B cell (primary cell): ENCODE data around the gene RACK1. TPM values are rescaled to one million over a fixed set of nuclear protein-coding genes. Genes with fewer than 3 reads are reported as not detected.

Source experiments
- ATAC-seq: fragments of 200-7000 bp; cut with Tn5 transposase; one replicate; pipeline ENCODE4 v1.10.0; 2021; ENCODE audit warnings: low read depth, mild to moderate bottlenecking, moderate number of reproducible peaks, moderate library complexity
- CTCF ChIA-PET: fragments of 350-600 bp; sonication (Branson Sonifier 250); formaldehyde crosslinking; loops from one replicate; lab custom pipeline; 2021; ENCODE audit warnings: antibody characterized with exemption, inconsistent platforms; lab: Charles Lee
- POLR2A ChIA-PET: fragments of 350-600 bp; sonication (Branson Sonifier 250); formaldehyde crosslinking; loops from one replicate; lab custom pipeline; 2021; ENCODE audit warnings: antibody characterized with exemption; lab: Charles Lee
- DNase-seq: peaks from one replicate; pipeline ENCODE4 v3.0.0; 2013
- H2AFZ ChIP-seq: 2 replicates; pipeline ENCODE4 v1.6.1; 2012; ENCODE audit warnings: mild to moderate bottlenecking, low read depth, low read length; ENCODE audit not compliant: insufficient read depth, poor library complexity, severe bottlenecking
- H3K27ac ChIP-seq, 2 donors: 1 replicate in 1 of 2; 2 replicates in 1 of 2; pipeline ENCODE4 v1.5.1; 2012 to 2013; ENCODE audit warnings: low read length in 2 of 2, mild to moderate bottlenecking in 2 of 2, moderate library complexity in 1 of 2
- H3K27me3 ChIP-seq, 4 experiments: fragments of 200-600 bp in 1 of 4; sonication (generic) in 1 of 4; replicated peaks in 1 of 4; 1 replicate in 2 of 4; 2 replicates in 2 of 4; pipeline versions ENCODE4 v1.6.1 to v1.7.0; 2013 to 2016; ENCODE audit warnings: low read length in 3 of 4, mild to moderate bottlenecking in 2 of 4, mixed read lengths in 1 of 4, moderate library complexity in 1 of 4; ENCODE audit not compliant: insufficient read depth in 4 of 4, control insufficient read depth in 3 of 4; ENCODE audit errors: control extremely low read depth in 1 of 4
- H3K36me3 ChIP-seq, 2 experiments: replicated peaks in 1 of 2; 1 replicate in 1 of 2; 2 replicates in 1 of 2; pipeline versions ENCODE4 v1.6.1 to v1.7.1; 2013; ENCODE audit warnings: low read length in 1 of 2; ENCODE audit not compliant: insufficient read depth in 2 of 2, control insufficient read depth in 1 of 2; ENCODE audit errors: control extremely low read depth in 1 of 2, extremely low read depth in 1 of 2
- H3K4me1 ChIP-seq, 2 donors: fragments of 200-600 bp in 1 of 2; sonication (generic) in 1 of 2; 1 replicate in 1 of 2; 2 replicates in 1 of 2; pipeline versions ENCODE4 v1.5.1 to v1.6.1; 2013 to 2017; ENCODE audit warnings: low read length in 2 of 2; ENCODE audit not compliant: control insufficient read depth in 2 of 2, insufficient read depth in 2 of 2
- H3K4me2 ChIP-seq: replicated peaks from 2 replicates; pipeline ENCODE3; 2012; ENCODE audit warnings: mild to moderate bottlenecking, low read depth, low read length; ENCODE audit not compliant: poor library complexity, severe bottlenecking
- H3K4me3 ChIP-seq, 5 experiments: fragments of 200-600 bp in 1 of 5; sonication (generic) in 1 of 5; 1 replicate in 3 of 5; 2 replicates in 2 of 5; pipeline versions ENCODE4 v1.5.1 to v1.7.0; 2011 to 2016; ENCODE audit warnings: low read length in 4 of 5, mild to moderate bottlenecking in 4 of 5, low read depth in 2 of 5, control low read depth in 1 of 5, moderate library complexity in 1 of 5; ENCODE audit not compliant: insufficient read depth in 1 of 5; ENCODE audit errors: control extremely low read depth in 1 of 5, extremely low read depth in 1 of 5
- H3K79me2 ChIP-seq: fragments of 200-600 bp; sonication (generic); one replicate; pipeline ENCODE4 v1.6.0; 2016; ENCODE audit warnings: low read length; ENCODE audit not compliant: control insufficient read depth, insufficient read depth
- H3K9ac ChIP-seq: fragments of 200-600 bp; sonication (generic); 2 replicates; pipeline ENCODE4 v1.6.1; 2017; ENCODE audit warnings: mild to moderate bottlenecking, low read length, moderate library complexity
- H3K9me3 ChIP-seq, 3 donors: one replicate each; pipeline versions ENCODE4 v1.6.1 to v1.7.1; 2013; ENCODE audit warnings: low read length in 2 of 3; ENCODE audit not compliant: control insufficient read depth in 2 of 3, insufficient read depth in 1 of 3; ENCODE audit errors: control extremely low read depth in 1 of 3
- H4K20me1 ChIP-seq: 2 replicates; pipeline ENCODE4 v1.6.0; 2012; ENCODE audit warnings: mild to moderate bottlenecking, low read length; ENCODE audit not compliant: insufficient read depth, control insufficient read depth, poor library complexity, severe bottlenecking
- H3K27ac Mint-ChIP-seq: one replicate; pipeline ENCODE4 v1.8.0; 2021; ENCODE audit warnings: mixed read lengths
- H3K27me3 Mint-ChIP-seq: one replicate; pipeline ENCODE4 v1.8.0; 2021; ENCODE audit warnings: mixed read lengths
- H3K4me1 Mint-ChIP-seq: one replicate; pipeline ENCODE4 v1.8.0; 2021; ENCODE audit warnings: mixed read lengths
- H3K4me3 Mint-ChIP-seq: one replicate; pipeline ENCODE4 v1.8.0; 2021; ENCODE audit warnings: mixed read lengths
- H3K9me3 Mint-ChIP-seq: one replicate; pipeline ENCODE4 v1.8.0; 2022; ENCODE audit warnings: mixed read lengths; ENCODE audit not compliant: insufficient read depth
- CTCF ChIP-seq: fragments of 200-600 bp; IDR thresholded peaks from one replicate; pipeline ENCODE4 v1.8.0; 2022; ENCODE audit warnings: antibody characterized with exemption, mild to moderate bottlenecking
- EZH2 ChIP-seq: IDR thresholded peaks from 2 replicates; pipeline ENCODE4 v1.6.1; 2012; ENCODE audit warnings: borderline replicate concordance, low read depth, mild to moderate bottlenecking, moderate library complexity, low read length; ENCODE audit not compliant: insufficient read depth, poor library complexity, severe bottlenecking
- WGBS: methylation state at CpG from one replicate; pipeline ENCODE4 v1.1.5; 2013; ENCODE audit warnings: missing lambda C conversion rate; ENCODE audit not compliant: insufficient coverage; 5-methylcytosine and 5-hydroxymethylcytosine counted together
- intact Hi-C: fragments of 100-400 bp; cut with micrococcal nuclease; formaldehyde crosslinking; loops from one replicate; pipeline ENCODE4 v1.10.0; 2022
- polyA plus RNA-seq: library from polyadenylated mRNA; depleted of rRNA; stranded (reverse); fragments of >200 nt; gene quantifications from 2 replicates; pipeline ENCODE4 v1.2.3, GENCODE V29; 2012
- total RNA-seq, 2 donors: library from RNA; stranded (reverse); fragments of 120-200 nt in 1 of 2; gene quantifications; 1 replicate in 1 of 2; 2 replicates in 1 of 2; pipeline versions ENCODE4 v1.2.3 to v1.2.4, GENCODE V29; 2013 to 2022

Gene RACK1
- total and polyA plus RNA-seq, 2 donors (not counting 1 experiment from before 2014, with no cell fraction given): 2,047 to 4,130 TPM

- H3K27ac Mint-ChIP-seq: no peak overlapping the region
- POLR2A ChIA-PET: interaction anchor here (0.6 to 6.9 kb wide), 2 partner anchors 16 to 1544 kb away, joined by 3 to 45 read pairs; partner anchors contain the start of gene TRIM41
- intact Hi-C loops: no loop called here
- no peaks in the 10 kb centered on the region for H3K9me3 Mint-ChIP-seq
- H3K4me3 ChIP-seq: no peak overlapping the region
- no peak overlapping the region for H3K4me2 ChIP-seq
- TF ChIP-seq CTCF: no peak
- TF ChIP-seq EZH2: no peak
- H3K9me3 ChIP-seq: no peaks in the 10 kb centered on the region
- peaks cover 14 to 19% of the 10 kb centered on the region in 2 donors for H3K4me1 ChIP-seq
- no peak overlapping the region for H3K4me3 Mint-ChIP-seq
- H3K27me3 ChIP-seq: no peaks in the 10 kb centered on the region
- CTCF ChIA-PET: interaction anchor here (1.6 kb wide), 1 partner anchor 55 kb away, joined by 3 read pairs; no protein-coding TSS in a partner anchor
- peaks cover 67% of the 10 kb centered on the region for H4K20me1 ChIP-seq
- H3K36me3 ChIP-seq: peaks cover 11 to 81% of the 10 kb centered on the region in 2 experiments
- no peak overlapping the region for H3K9ac ChIP-seq
- DNase-seq (no peak), ATAC-seq (no peak)
- H2AFZ ChIP-seq: no peak overlapping the region
- H3K4me1 Mint-ChIP-seq: peaks cover 38% of the 10 kb centered on the region
- H3K27ac ChIP-seq: no peak overlapping the region
- 93% methylated on average over 5 of the region's 9 CpGs for whole genome bisulfite sequencing
- H3K79me2 ChIP-seq: peaks cover 35% of the 10 kb centered on the region
- H3K27me3 Mint-ChIP-seq: no peaks in the 10 kb centered on the region
These were observed 4.5 kb downstream of the RACK1 start for GRCh38 chr5:181239062-181239663.

DNA sequence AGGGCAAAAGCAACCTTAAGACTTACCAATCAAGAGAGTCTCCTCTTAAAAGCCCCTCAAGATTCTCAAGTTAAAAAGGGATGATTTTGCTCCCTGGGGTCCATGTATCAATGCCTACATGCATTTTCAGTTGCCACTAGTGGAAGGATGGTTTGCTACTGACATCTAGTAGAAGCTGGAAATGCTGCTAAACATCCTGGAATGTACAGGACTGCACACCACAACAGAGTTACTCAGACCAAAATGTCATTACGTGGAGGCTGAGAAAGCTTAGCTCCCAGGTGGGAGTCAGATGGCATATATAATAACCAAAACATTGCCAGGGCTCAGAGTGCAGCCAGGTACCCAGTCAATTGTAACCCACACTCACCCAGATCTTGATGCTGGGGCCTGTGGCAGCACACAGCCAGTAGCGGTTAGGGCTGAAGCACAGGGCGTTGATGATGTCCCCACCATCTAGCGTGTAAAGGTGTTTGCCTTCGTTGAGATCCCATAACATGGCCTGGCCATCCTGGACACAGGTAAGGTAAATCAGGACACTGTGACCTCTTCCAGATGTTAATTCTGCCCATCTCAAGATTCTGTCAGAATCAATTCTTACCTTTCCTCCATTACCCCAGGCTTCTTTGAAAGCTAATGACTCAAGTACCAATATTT, 5.8 kb downstream of the RACK1 start:
- Histone ChIP-seq H4K20me1 (peaks cover 59% of the 10 kb centered on the region), H3K4me1 (peaks cover 14 to 15% of the 10 kb centered on the region in 2 donors), H3K4me3 (no peak overlapping the region), H3K4me2 (no peak overlapping the region), H2AFZ (no peak overlapping the region), H3K9ac (no peak overlapping the region), H3K36me3 (peaks cover 11 to 91% of the 10 kb centered on the region in 2 experiments), H3K27ac (no peak overlapping the region), H3K79me2 (peaks cover 26% of the 10 kb centered on the region), H3K27me3 (no peaks in the 10 kb centered on the region), H3K9me3 (no peaks in the 10 kb centered on the region)
- CTCF ChIA-PET: interaction anchor here (1.6 kb wide), 1 partner anchor 54 kb away, joined by 3 read pairs; no protein-coding TSS in a partner anchor
- TF ChIP-seq CTCF (no peak), EZH2 (no peak)
- H3K27ac Mint-ChIP-seq: no peak overlapping the region
- H3K9me3 Mint-ChIP-seq: no peaks in the 10 kb centered on the region
- POLR2A ChIA-PET: interaction anchor here (6.9 kb wide), 1 partner anchor 15 kb away, joined by 45 read pairs; the partner anchor contains the start of gene TRIM41
- DNase-seq: no peak
- H3K4me3 Mint-ChIP-seq: no peak overlapping the region
- peaks cover 26% of the 10 kb centered on the region for H3K4me1 Mint-ChIP-seq
- intact Hi-C loops: no loop called here
- H3K27me3 Mint-ChIP-seq: no peaks in the 10 kb centered on the region
- ATAC-seq: no peak
- 98% methylated on average over 4 of the region's 5 CpGs for WGBS
